Medulla oblongata (tissue), 1 donor: ENCODE measurements around the gene CA10.

ENCODE experiments used
- DNase-seq: peaks from one replicate; pipeline ENCODE4 v3.0.0-alpha.2; 2015; ENCODE audit errors: extremely low spot score

The CA10 gene

GRCh38 chr17:51767287-51767686 is 391.2 kb downstream of the CA10 start:
- no peak for DNase-seq

GRCh38 chr17:51765282-51766135 is 393.0 kb downstream of the CA10 start:
- DNase-seq = no peak

GRCh38 chr17:51764387-51764971 is 394.0 kb downstream of the CA10 start:
- DNase-seq = peak; percentile 78

GRCh38 chr17:51763058-51763457 is 395.5 kb downstream of the CA10 start:
- no peak for DNase-seq

- DNase-seq = no peak
These were observed 397.4 kb downstream of the CA10 start for GRCh38 chr17:51761105-51761504.

GRCh38 chr17:51759260-51759659 is 399.3 kb downstream of the CA10 start:
- DNase-seq = no peak

- DNase-seq = no peak
These were observed 407.4 kb downstream of the CA10 start for GRCh38 chr17:51751072-51751471.

- DNase-seq = no peak
These were observed 409.5 kb downstream of the CA10 start for GRCh38 chr17:51748749-51749604.

GRCh38 chr17:51746421-51746820 is 412.1 kb downstream of the CA10 start:
- peak; percentile 6 for DNase-seq

- no peak for DNase-seq
These were observed 412.5 kb downstream of the CA10 start for GRCh38 chr17:51745993-51746392.

- DNase-seq = no peak
These were observed 415.0 kb downstream of the CA10 start for GRCh38 chr17:51743477-51743876.

GRCh38 chr17:51742571-51742970 is 415.9 kb downstream of the CA10 start:
- DNase-seq = no peak

- no peak for DNase-seq
These were observed 417.1 kb downstream of the CA10 start for GRCh38 chr17:51741458-51741857.

- no peak for DNase-seq
These were observed 418.0 kb downstream of the CA10 start for GRCh38 chr17:51740531-51740930.

- DNase-seq = no peak
These were observed 419.1 kb downstream of the CA10 start for GRCh38 chr17:51739245-51739886.

- DNase-seq = no peak
These were observed 422.2 kb downstream of the CA10 start for GRCh38 chr17:51736356-51736755.

GRCh38 chr17:51734976-51735375 is 423.5 kb downstream of the CA10 start:
- DNase-seq = no peak

GRCh38 chr17:51734462-51734861 is 424.1 kb downstream of the CA10 start:
- no peak for DNase-seq

GRCh38 chr17:51733166-51733565 is 425.3 kb downstream of the CA10 start:
- DNase-seq = no peak

GRCh38 chr17:51731941-51732722 is 426.4 kb downstream of the CA10 start:
- DNase-seq = no peak
